SK-N-SH (cell line): ENCODE data around the gene SIGLEC6. TPM values are rescaled to one million over a fixed set of nuclear protein-coding genes. Genes with fewer than 3 reads are reported as not detected.

ENCODE experiments used
- CTCF ChIA-PET: fragments of 300-600, 350-600 bp; formaldehyde crosslinking; extraction: SDS; loops from one replicate; lab custom pipeline; 2021; lab: Yijun Ruan, JAX
- POLR2A ChIA-PET: fragments of 350-600 bp; sonication (Branson Sonifier 250); formaldehyde crosslinking; extraction: SDS; loops from one replicate; lab custom pipeline; 2020; ENCODE audit warnings: antibody characterized with exemption, inconsistent platforms; lab: Yijun Ruan, JAX
- DNase-seq: peaks from one replicate; pipeline ENCODE4 v3.0.0; 2012
- H2AFZ ChIP-seq: fragments of 200-600 bp; sonication (generic); 2 replicates; pipeline ENCODE4 v1.8.1; 2016; ENCODE audit warnings: antibody characterized with exemption, mild to moderate bottlenecking, low read depth
- H3F3A ChIP-seq: fragments of 200-600 bp; sonication (generic); replicated peaks from 2 replicates; pipeline ENCODE3; 2016; ENCODE audit warnings: antibody characterized with exemption, mild to moderate bottlenecking; ENCODE audit not compliant: insufficient read depth
- H3K27ac ChIP-seq, 2 experiments: fragments of 200-500 bp in 1 of 2; fragments of 200-600 bp in 1 of 2; sonication (Bioruptor generic) in 1 of 2; sonication (generic), shearing (Covaris generic) in 1 of 2; 2 replicates each; pipeline versions ENCODE4 v1.5.1 to v1.6.1; 2014 to 2016; ENCODE audit warnings: low read depth in 2 of 2, inconsistent platforms in 1 of 2, low read length in 1 of 2, mild to moderate bottlenecking in 1 of 2, mixed read lengths in 1 of 2
- H3K27me3 ChIP-seq: fragments of 200-600 bp; sonication (generic), shearing (Covaris generic); 2 replicates; pipeline ENCODE4 v1.6.1; 2016; ENCODE audit warnings: mixed run types; ENCODE audit not compliant: insufficient read depth
- H3K36me3 ChIP-seq, 2 experiments: fragments of 200-500 bp in 1 of 2; fragments of 200-600 bp in 1 of 2; sonication (Bioruptor generic) in 1 of 2; sonication (generic) in 1 of 2; replicated peaks in 1 of 2; 2 replicates each; pipeline versions ENCODE3 to v1.5.1; 2014 to 2016; ENCODE audit warnings: low read length in 1 of 2, mild to moderate bottlenecking in 1 of 2; ENCODE audit not compliant: insufficient read depth in 2 of 2, control insufficient read depth in 1 of 2
- H3K4me1 ChIP-seq, 2 experiments: fragments of 200-500 bp in 1 of 2; fragments of 200-600 bp in 1 of 2; sonication (Bioruptor generic) in 1 of 2; sonication (generic), shearing (Covaris generic) in 1 of 2; 2 replicates each; pipeline versions ENCODE4 v1.5.1 to v1.6.1; 2014 to 2016; ENCODE audit warnings: low read depth in 1 of 2, low read length in 1 of 2, mixed run types in 1 of 2; ENCODE audit not compliant: insufficient read depth in 2 of 2, control insufficient read depth in 1 of 2
- H3K4me2 ChIP-seq: fragments of 200-600 bp; sonication (generic), shearing (Covaris generic); 2 replicates; pipeline ENCODE4 v1.6.1; 2017; ENCODE audit warnings: mixed run types
- H3K4me3 ChIP-seq, 2 experiments: fragments of 200-500 bp in 1 of 2; fragments of 200-600 bp in 1 of 2; sonication (Bioruptor generic) in 1 of 2; sonication (generic), shearing (Covaris generic) in 1 of 2; 2 replicates each; pipeline versions ENCODE4 v1.5.1 to v1.8.1; 2014 to 2016; ENCODE audit warnings: low read depth in 2 of 2, inconsistent platforms in 1 of 2, low read length in 1 of 2, mild to moderate bottlenecking in 1 of 2, mixed read lengths in 1 of 2, moderate library complexity in 1 of 2
- H3K79me2 ChIP-seq: fragments of 200-600 bp; sonication (generic); 2 replicates; pipeline ENCODE4 v1.8.1; 2017; ENCODE audit warnings: mild to moderate bottlenecking; ENCODE audit not compliant: insufficient read depth
- H3K9ac ChIP-seq: fragments of 200-600 bp; sonication (generic); 2 replicates; pipeline ENCODE4 v1.6.1; 2017; ENCODE audit warnings: mixed run types
- H3K9me2 ChIP-seq: fragments of 200-600 bp; sonication (generic); 2 replicates; pipeline ENCODE4 v1.6.1; 2017; ENCODE audit warnings: mixed run types
- H3K9me3 ChIP-seq: fragments of 200-600 bp; sonication (generic); 2 replicates; pipeline ENCODE4 v1.6.1; 2017; ENCODE audit warnings: mixed run types, mild to moderate bottlenecking, moderate library complexity
- H4K20me1 ChIP-seq: fragments of 200-600 bp; sonication (generic); 2 replicates; pipeline ENCODE4 v1.6.1; 2017; ENCODE audit warnings: mild to moderate bottlenecking, mixed run types; ENCODE audit not compliant: insufficient read depth
- EZH2phosphoT487 ChIP-seq: fragments of 200-600 bp; sonication (generic); IDR thresholded peaks from 2 replicates; pipeline ENCODE4 v1.6.1; 2017; ENCODE audit warnings: low read depth, mixed run types, mild to moderate bottlenecking, antibody characterized with exemption, moderate library complexity, borderline replicate concordance
- FOXJ3 ChIP-seq: sonication (generic); formaldehyde crosslinking; IDR thresholded peaks from 2 replicates; pipeline ENCODE4 v1.5.1; 2020; ENCODE audit warnings: mild to moderate bottlenecking, missing genetic modification reagents
- FOXM1 ChIP-seq: IDR thresholded peaks from 2 replicates; pipeline ENCODE4 v1.4.0; 2012; ENCODE audit warnings: low read depth, mild to moderate bottlenecking
- JUND ChIP-seq: IDR thresholded peaks from 2 replicates; pipeline ENCODE4 v1.4.0; 2012
- NFIC ChIP-seq: IDR thresholded peaks from 2 replicates; pipeline ENCODE4 v1.4.0; 2012; ENCODE audit warnings: borderline replicate concordance
- RXRA ChIP-seq: IDR thresholded peaks from 2 replicates; pipeline ENCODE4 v1.4.0; 2012; ENCODE audit warnings: low read depth, mild to moderate bottlenecking, borderline replicate concordance
- SMC3 ChIP-seq: IDR thresholded peaks from 2 replicates; pipeline ENCODE4 v1.6.1; 2012; ENCODE audit warnings: low read depth, low read length, improper control_type of control experiment
- YY1 ChIP-seq: IDR thresholded peaks from 2 replicates; pipeline ENCODE4 v1.4.0; 2012; ENCODE audit warnings: low read depth, mild to moderate bottlenecking
- WGBS: methylation state at CpG from one replicate; pipeline ENCODE4 v1.1.6; 2017; ENCODE audit warnings: low lambda C conversion rate; 5-methylcytosine and 5-hydroxymethylcytosine counted together
- polyA plus RNA-seq, 3 experiments: library from polyadenylated mRNA; depleted of rRNA; stranded (reverse); fragments of >200 nt; gene quantifications; 2 replicates each; pipeline ENCODE4 v1.2.3, GENCODE V29; 2012
- TF ChIP-seq, protein P1 (sequence below): fragments of 150-350 bp; IDR thresholded peaks from 2 replicates; pipeline ENCODE4 v1.6.1; 2017; ENCODE audit warnings: antibody characterized with exemption, low read length, low read depth, borderline replicate concordance
- TF ChIP-seq, protein P2 (sequence below): IDR thresholded peaks from 2 replicates; pipeline ENCODE4 v1.4.0; 2012; ENCODE audit warnings: low read depth, borderline replicate concordance
- TF ChIP-seq, protein P3 (sequence below): IDR thresholded peaks from 2 replicates; pipeline ENCODE4 v1.6.1; 2012; ENCODE audit warnings: mild to moderate bottlenecking, low read depth, low read length, moderate library complexity

The SIGLEC6 gene
- polyA plus RNA-seq, 1 of the 3 experiments (the other 2 are of a cell fraction) = not detected

DNA sequence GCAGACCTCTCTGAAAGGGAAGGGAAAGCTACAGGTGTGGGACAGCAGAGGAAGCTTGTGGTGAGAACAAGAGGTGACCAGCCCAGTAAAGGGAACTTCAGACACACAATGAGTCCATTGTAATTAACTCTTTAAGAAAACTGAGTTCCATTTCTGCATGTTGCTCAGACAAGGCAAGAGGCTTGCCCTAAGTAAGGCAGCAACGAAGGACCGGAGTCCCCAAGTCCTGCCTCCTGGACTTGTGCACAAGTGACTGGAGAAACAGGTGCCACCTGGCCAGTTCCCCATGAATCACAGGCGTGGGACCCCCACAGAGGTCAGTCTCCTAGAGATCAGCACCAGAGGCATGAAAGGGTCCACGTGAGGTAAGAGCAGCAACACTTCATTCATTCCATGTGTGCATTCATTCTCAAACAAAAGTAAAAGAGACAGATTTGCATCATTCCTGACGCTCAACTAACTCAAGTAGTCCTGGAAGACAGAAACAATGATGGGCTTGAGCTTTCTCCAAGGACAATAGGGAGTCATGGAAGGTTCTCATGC is 14.7 kb upstream of the SIGLEC6 start:
- H3K36me3 ChIP-seq = no peaks in the 10 kb centered on the region

More for the DNA sequence above, 14.7 kb upstream of the SIGLEC6 start:
- H3K79me2 ChIP-seq = no peaks in the 10 kb centered on the region
- WGBS = 6% methylated on average over 5 of the region's 5 CpGs
- ChIA-PET CTCF (interaction anchor here (0.7 to 1.9 kb wide), 2 partner anchors 31 to 74 kb away, joined by 4 to 6 read pairs; no protein-coding TSS in a partner anchor), POLR2A (no interaction called here)
- no peaks in the 10 kb centered on the region for H3K9me2 ChIP-seq
- no peak overlapping the region for H3K9ac ChIP-seq
- H4K20me1 ChIP-seq = no peaks in the 10 kb centered on the region
- no peak overlapping the region for H3K27ac ChIP-seq
- DNase-seq = no peak
- no peaks in the 10 kb centered on the region for H3K9me3 ChIP-seq
- no peak overlapping the region for H2AFZ ChIP-seq
- no peak overlapping the region for H3K4me2 ChIP-seq
- no peaks in the 10 kb centered on the region for H3F3A ChIP-seq
- TF ChIP-seq SMC3 (no peak), RXRA (no peak), FOXM1 (no peak), YY1 (no peak), EZH2phosphoT487 (no peak), NFIC (no peak), JUND (no peak), FOXJ3 (no peak)
- TF ChIP-seq, protein P1, sequence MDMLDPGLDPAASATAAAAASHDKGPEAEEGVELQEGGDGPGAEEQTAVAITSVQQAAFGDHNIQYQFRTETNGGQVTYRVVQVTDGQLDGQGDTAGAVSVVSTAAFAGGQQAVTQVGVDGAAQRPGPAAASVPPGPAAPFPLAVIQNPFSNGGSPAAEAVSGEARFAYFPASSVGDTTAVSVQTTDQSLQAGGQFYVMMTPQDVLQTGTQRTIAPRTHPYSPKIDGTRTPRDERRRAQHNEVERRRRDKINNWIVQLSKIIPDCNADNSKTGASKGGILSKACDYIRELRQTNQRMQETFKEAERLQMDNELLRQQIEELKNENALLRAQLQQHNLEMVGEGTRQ = no peak
- TF ChIP-seq, protein P2, sequence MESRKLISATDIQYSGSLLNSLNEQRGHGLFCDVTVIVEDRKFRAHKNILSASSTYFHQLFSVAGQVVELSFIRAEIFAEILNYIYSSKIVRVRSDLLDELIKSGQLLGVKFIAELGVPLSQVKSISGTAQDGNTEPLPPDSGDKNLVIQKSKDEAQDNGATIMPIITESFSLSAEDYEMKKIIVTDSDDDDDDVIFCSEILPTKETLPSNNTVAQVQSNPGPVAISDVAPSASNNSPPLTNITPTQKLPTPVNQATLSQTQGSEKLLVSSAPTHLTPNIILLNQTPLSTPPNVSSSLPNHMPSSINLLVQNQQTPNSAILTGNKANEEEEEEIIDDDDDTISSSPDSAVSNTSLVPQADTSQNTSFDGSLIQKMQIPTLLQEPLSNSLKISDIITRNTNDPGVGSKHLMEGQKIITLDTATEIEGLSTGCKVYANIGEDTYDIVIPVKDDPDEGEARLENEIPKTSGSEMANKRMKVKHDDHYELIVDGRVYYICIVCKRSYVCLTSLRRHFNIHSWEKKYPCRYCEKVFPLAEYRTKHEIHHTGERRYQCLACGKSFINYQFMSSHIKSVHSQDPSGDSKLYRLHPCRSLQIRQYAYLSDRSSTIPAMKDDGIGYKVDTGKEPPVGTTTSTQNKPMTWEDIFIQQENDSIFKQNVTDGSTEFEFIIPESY = no peak
- TF ChIP-seq, protein P3, sequence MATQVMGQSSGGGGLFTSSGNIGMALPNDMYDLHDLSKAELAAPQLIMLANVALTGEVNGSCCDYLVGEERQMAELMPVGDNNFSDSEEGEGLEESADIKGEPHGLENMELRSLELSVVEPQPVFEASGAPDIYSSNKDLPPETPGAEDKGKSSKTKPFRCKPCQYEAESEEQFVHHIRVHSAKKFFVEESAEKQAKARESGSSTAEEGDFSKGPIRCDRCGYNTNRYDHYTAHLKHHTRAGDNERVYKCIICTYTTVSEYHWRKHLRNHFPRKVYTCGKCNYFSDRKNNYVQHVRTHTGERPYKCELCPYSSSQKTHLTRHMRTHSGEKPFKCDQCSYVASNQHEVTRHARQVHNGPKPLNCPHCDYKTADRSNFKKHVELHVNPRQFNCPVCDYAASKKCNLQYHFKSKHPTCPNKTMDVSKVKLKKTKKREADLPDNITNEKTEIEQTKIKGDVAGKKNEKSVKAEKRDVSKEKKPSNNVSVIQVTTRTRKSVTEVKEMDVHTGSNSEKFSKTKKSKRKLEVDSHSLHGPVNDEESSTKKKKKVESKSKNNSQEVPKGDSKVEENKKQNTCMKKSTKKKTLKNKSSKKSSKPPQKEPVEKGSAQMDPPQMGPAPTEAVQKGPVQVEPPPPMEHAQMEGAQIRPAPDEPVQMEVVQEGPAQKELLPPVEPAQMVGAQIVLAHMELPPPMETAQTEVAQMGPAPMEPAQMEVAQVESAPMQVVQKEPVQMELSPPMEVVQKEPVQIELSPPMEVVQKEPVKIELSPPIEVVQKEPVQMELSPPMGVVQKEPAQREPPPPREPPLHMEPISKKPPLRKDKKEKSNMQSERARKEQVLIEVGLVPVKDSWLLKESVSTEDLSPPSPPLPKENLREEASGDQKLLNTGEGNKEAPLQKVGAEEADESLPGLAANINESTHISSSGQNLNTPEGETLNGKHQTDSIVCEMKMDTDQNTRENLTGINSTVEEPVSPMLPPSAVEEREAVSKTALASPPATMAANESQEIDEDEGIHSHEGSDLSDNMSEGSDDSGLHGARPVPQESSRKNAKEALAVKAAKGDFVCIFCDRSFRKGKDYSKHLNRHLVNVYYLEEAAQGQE = no peak
- H3K27me3 ChIP-seq = peaks cover 33% of the 10 kb centered on the region; the same call in 1 of the 2 replicates
- no peaks in the 10 kb centered on the region for H3K4me1 ChIP-seq
- no peak overlapping the region for H3K4me3 ChIP-seq
